ENCODE results near the gene AZI2.

The AZI2 gene

GRCh38 chr3:28308196-28308595, 40.4 kb downstream of the AZI2 start:
- no peak overlapping the region for H3K4me3 ChIP-seq (ENCODE audit: low read depth, low read length)

DNA sequence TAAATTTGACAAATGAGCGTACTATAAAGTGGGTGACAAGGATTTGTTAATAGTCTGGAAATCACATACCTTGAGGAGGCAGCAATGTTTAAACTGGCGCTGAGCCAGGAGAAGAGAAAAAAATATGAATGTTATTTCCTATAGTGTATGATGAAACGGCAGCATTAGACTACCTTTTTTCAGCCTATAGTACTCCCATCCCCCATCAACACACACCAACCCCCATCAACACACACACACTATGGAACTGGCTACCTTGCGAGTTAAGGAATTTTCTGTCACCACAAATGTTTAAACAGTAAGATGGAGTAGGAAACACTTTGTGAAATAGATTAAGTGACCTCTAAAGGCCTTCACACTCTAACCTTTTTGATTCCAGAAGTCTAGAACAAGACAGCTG, 46.9 kb downstream of the AZI2 start:
- no peak overlapping the region for H3K4me3 ChIP-seq (ENCODE audit: low read depth, low read length)

DNA sequence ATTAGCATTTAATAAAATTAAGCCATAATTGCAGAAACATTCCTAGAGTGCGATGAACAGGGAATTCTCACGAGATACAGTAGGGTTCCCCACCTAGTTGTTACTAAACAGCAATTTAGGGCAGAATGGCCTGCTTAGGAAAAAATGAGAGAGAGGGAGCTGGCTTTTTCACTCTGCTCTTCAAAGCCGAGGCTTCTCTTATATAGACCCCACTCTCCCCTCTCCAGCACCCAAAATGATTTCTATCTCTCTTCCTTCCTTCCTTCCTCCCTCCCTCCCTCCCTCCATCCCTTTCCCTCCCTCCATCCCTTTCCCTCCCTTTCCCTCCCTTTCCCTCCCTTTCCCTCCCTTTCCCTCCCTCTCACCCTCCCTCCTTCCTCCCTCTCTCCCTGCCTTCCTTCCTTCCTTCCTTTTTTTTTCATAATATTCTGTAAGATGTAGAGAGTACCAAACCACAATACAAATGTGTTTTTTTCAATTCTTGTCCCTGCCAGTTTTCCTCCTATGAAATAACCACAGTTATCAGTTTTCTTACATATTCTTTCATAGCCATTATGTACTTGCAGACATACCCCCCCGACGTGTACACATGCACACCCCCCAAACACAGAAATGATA, 48.2 kb downstream of the AZI2 start:
- H3K4me3 ChIP-seq (ENCODE audit: low read depth, low read length): no peak overlapping the region

- H3K4me3 ChIP-seq (ENCODE audit: low read depth, low read length): no peak overlapping the region
These were observed 48.9 kb downstream of the AZI2 start for GRCh38 chr3:28299705-28300104.

- no peak overlapping the region for H3K4me3 ChIP-seq (ENCODE audit: low read depth, low read length)
These were observed 52.6 kb downstream of the AZI2 start for GRCh38 chr3:28295898-28296490.

- H3K4me3 ChIP-seq (ENCODE audit: low read depth, low read length): no peak overlapping the region
These were observed 53.8 kb downstream of the AZI2 start for GRCh38 chr3:28294667-28295413.

GRCh38 chr3:28292622-28293021, 56.0 kb downstream of the AZI2 start:
- H3K4me3 ChIP-seq (ENCODE audit: low read depth, low read length): no peak overlapping the region

DNA sequence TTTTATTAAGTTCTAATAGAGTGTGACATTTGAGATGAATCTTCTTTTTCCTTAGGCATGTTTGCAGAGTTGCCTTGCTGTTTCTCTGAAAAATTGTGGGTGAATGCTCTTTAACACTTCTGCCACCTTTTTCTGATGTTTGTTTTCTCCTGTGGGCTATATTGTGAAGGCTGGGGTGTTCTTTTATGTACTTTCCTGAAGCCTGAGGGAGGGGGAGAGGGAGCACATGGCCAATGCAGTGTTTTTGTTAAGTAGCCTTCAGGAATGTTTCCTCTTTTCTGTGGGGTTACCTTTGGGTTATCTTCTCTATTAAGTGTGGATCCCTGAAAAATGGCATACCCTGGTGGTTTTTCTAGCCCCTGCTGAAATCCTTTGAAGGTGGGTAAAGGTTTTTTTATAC, 57.0 kb downstream of the AZI2 start:
- no peak overlapping the region for H3K4me3 ChIP-seq (ENCODE audit: low read depth, low read length)

DNA sequence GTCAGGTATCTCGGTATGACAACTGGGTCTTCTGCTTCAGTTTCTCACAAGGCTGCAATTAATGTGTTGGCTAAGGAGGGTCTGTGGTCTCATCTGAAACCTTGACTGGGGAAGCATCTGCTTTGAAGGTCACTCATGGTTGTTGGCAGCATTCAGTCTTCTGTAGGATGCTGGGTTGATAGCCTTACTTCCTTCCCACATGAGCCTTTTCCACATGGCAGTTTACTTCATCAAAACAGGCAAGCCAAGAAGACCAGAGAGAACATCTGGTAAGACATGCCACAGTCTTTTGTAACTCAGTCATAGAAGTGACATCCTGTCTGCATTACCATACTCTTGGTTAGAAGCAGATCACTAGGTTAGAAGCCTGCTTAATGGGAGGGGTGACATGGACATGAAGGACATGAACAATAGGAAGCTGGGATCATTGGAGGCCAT, 57.7 kb downstream of the AZI2 start:
- H3K4me3 ChIP-seq (ENCODE audit: low read depth, low read length): no peak overlapping the region

DNA sequence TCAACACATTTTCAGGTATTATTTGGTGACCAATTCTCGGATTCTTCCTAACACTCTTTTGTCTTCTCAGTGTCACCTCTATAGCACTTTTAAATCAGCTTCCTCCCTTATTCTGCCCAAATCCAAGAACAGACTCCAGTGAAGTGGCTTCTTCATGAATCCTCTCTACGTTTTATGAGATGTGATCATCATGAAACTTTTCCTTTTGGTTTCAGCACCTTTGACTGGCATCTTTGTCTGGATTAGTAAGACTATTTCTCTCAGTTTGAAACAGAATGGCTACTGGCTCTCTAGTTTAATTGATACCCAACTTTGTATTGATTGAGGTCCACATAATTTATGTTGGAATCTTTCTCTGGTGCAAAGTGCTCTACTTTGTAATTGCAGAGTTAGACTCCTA, 61.6 kb downstream of the AZI2 start:
- H3K4me3 ChIP-seq (ENCODE audit: low read depth, low read length): no peak overlapping the region

GRCh38 chr3:28286595-28286994, 62.0 kb downstream of the AZI2 start:
- no peak overlapping the region for H3K4me3 ChIP-seq (ENCODE audit: low read depth, low read length)

DNA sequence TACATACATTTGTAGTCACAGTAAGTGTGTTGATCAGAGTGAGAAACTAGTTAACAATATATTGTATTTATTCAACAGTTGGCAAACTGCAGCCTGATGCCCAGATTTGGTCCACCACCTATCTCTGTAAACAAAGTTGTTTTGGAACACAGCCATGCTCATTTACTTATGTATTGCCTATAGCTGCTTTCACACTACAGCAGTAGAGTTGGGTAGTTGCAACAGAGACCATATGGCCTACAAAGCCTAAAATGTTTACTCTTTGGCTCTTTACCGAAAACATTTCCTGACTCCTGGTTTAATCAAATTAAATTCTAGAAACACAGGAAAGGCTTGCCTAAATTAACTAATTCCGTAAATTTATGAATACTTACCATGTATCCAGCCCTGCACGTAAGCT, 67.8 kb downstream of the AZI2 start:
- no peak overlapping the region for H3K4me3 ChIP-seq (ENCODE audit: low read depth, low read length)

- H3K4me3 ChIP-seq (ENCODE audit: low read depth, low read length): no peak overlapping the region
These were observed 68.9 kb downstream of the AZI2 start for GRCh38 chr3:28279770-28280169.

DNA sequence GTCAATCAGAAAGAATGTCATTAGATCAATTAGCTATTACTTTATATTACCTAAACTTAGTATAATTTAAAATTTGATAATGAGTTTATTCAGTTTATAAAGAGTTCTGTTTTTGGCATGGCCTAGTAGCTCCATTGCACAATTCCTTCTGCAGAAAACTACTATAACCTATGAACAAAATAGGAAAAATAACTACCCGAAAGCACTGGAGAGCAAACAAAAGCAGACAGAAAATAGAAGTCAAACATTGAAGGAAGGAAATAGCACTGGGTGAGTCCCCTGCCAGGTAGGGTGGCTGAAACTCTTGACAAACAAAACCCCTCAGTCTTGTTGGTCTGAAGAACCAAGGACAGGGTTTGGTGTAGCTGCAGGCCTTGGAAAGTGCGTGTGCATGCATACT, 69.7 kb downstream of the AZI2 start:
- H3K4me3 ChIP-seq (ENCODE audit: low read depth, low read length): no peak overlapping the region

GRCh38 chr3:28273837-28274236, 74.8 kb downstream of the AZI2 start:
- no peak overlapping the region for H3K4me3 ChIP-seq (ENCODE audit: low read depth, low read length)

Data from iPS-11a (cell line).